IPS-18a (cell line): ENCODE measurements around the gene DUSP22.

Experiments
- H3K27ac ChIP-seq: one replicate; pipeline ENCODE4 v1.5.1; 2013; ENCODE audit warnings: low read length
- H3K27me3 ChIP-seq: one replicate; pipeline ENCODE4 v1.6.1; 2013; ENCODE audit warnings: mild to moderate bottlenecking, low read length; ENCODE audit not compliant: control insufficient read depth, insufficient read depth
- H3K36me3 ChIP-seq: one replicate; pipeline ENCODE4 v1.6.1; 2013; ENCODE audit warnings: low read depth, low read length; ENCODE audit not compliant: control insufficient read depth
- H3K4me1 ChIP-seq: one replicate; pipeline ENCODE4 v1.6.1; 2013; ENCODE audit warnings: low read depth, low read length; ENCODE audit not compliant: control insufficient read depth
- H3K4me3 ChIP-seq: one replicate; pipeline ENCODE4 v1.5.1; 2013; ENCODE audit warnings: low read length
- H3K9ac ChIP-seq: one replicate; pipeline ENCODE4 v1.6.1; 2013; ENCODE audit warnings: mild to moderate bottlenecking, low read length, moderate library complexity
- H3K9me3 ChIP-seq: one replicate; pipeline ENCODE4 v1.6.1; 2013; ENCODE audit warnings: low read depth, low read length; ENCODE audit not compliant: control insufficient read depth

DUSP22 gene

GRCh38 chr6:362231-362923 is 70.1 kb downstream of the DUSP22 start:
- peaks cover 14% of the 10 kb centered on the region for H3K9me3 ChIP-seq
- no peaks in the 10 kb centered on the region for H3K27me3 ChIP-seq

GRCh38 chr6:362924-363249 is 70.6 kb downstream of the DUSP22 start:
- Histone ChIP-seq H3K27ac (no peak overlapping the region), H3K9me3 (peaks cover 16% of the 10 kb centered on the region)

More at GRCh38 chr6:362231-362923, 70.1 kb downstream of the DUSP22 start:
- no peaks in the 10 kb centered on the region for H3K4me1 ChIP-seq
- no peak overlapping the region for H3K27ac ChIP-seq
- no peaks in the 10 kb centered on the region for H3K36me3 ChIP-seq
- no peak overlapping the region for H3K9ac ChIP-seq
- no peak overlapping the region for H3K4me3 ChIP-seq

GRCh38 chr6:363291-363690 is 71.0 kb downstream of the DUSP22 start:
- Histone ChIP-seq H3K4me1 (no peaks in the 10 kb centered on the region), H3K9ac (no peak overlapping the region), H3K36me3 (no peaks in the 10 kb centered on the region), H3K4me3 (no peak overlapping the region), H3K27me3 (no peaks in the 10 kb centered on the region), H3K27ac (no peak overlapping the region), H3K9me3 (peaks cover 16% of the 10 kb centered on the region)

More at GRCh38 chr6:362924-363249, 70.6 kb downstream of the DUSP22 start:
- Histone ChIP-seq H3K4me1 (no peaks in the 10 kb centered on the region), H3K36me3 (no peaks in the 10 kb centered on the region), H3K27me3 (no peaks in the 10 kb centered on the region), H3K9ac (no peak overlapping the region), H3K4me3 (no peak overlapping the region)

DNA sequence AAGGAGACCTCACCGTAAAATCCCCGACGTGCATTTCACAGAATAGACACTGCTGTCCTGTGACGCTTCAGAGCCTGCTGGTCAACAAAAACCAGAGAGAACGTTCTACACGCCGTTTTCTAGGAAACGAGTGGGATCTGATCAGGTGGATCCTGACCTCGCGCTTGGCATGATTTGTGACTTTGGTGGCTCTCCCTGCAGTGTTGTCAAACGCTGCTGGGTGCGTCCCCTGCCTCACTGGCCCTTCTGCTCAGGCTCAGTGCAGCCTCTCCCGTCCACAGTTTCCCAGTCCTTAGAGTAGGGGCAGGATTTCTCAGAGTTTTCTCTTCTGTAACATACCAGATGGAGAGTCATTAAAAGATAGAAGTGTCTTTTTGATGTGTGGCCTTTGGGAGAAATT is 71.6 kb downstream of the DUSP22 start:
- no peak overlapping the region for H3K9ac ChIP-seq
- no peaks in the 10 kb centered on the region for H3K27me3 ChIP-seq
- H3K36me3 ChIP-seq = no peaks in the 10 kb centered on the region
- H3K9me3 ChIP-seq = peaks cover 16% of the 10 kb centered on the region
- no peak overlapping the region for H3K27ac ChIP-seq
- H3K4me3 ChIP-seq = no peak overlapping the region
- no peaks in the 10 kb centered on the region for H3K4me1 ChIP-seq

- H3K4me3 ChIP-seq = no peak overlapping the region
- H3K4me1 ChIP-seq = no peaks in the 10 kb centered on the region
- H3K9me3 ChIP-seq = peaks cover 16% of the 10 kb centered on the region
- no peaks in the 10 kb centered on the region for H3K36me3 ChIP-seq
- H3K27ac ChIP-seq = no peak overlapping the region
- H3K9ac ChIP-seq = no peak overlapping the region
- H3K27me3 ChIP-seq = no peaks in the 10 kb centered on the region
These were observed 72.6 kb downstream of the DUSP22 start for GRCh38 chr6:364609-365540.

DNA sequence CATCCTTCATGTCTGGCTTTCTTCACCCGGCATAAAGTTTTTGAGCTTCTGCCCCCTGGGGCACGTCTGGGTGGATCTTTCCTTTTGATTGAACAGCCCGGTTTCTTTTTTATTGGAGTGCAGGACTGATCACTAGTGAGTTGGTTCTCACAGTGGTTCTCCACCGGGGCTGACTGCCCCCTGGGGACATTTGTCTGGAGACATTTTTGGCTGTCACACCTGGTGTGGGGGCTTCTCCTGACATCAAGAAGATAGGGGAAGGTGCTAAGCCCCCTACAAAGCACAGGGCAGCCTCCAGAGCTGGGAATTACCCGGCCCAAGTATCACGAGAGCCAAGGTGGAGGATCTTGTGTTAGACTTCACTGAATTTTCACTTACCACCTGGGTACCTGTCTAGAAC is 73.5 kb downstream of the DUSP22 start:
- no peak overlapping the region for H3K27ac ChIP-seq
- H3K27me3 ChIP-seq = no peaks in the 10 kb centered on the region
- no peak overlapping the region for H3K4me3 ChIP-seq
- no peak overlapping the region for H3K9ac ChIP-seq
- H3K36me3 ChIP-seq = no peaks in the 10 kb centered on the region
- H3K4me1 ChIP-seq = no peaks in the 10 kb centered on the region
- peaks cover 16% of the 10 kb centered on the region for H3K9me3 ChIP-seq

DNA sequence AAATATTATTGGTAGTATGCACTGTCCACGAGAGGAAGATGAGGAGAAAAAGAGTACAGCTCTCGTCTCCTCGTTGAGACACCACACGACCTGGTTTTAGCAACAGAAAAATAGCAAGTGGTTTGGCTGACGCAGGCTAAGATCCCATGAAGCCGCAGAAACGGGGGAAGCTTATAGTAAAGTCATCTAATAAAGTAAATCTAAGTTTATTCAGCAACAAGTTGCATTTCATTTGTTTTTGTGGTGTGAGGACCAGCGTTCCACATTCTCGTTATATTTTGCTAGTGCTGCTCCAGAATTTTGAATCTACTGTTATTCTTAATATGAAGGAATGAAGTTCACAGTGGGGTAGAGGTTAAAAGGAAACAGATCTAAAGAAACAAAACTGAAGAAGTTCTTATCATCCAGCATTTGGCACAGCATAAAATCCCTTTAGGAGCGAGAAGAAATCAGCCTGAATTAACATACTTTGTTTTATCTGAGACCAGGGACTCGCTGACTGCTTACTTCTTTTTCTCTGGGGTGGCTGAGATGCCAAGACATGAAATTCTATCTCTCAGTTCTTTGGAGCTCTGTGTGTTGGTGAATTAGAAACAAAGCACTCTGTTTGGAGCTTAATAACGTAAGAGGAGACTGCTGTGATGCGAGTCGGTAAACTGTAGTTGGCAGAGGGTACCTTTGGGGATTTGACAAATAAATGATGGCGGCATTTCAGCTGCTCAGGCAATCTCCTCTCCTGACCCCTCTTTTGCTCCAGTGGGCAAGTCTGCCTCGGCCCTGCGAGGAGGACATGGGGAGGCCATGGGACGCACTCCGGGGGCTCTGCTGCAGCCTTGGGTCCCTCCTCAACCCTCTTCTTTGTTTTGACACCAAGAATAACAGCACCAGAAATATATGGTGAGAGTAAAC is 74.4 kb downstream of the DUSP22 start:
- Histone ChIP-seq H3K4me1 (no peaks in the 10 kb centered on the region), H3K27ac (no peak overlapping the region), H3K4me3 (no peak overlapping the region), H3K9me3 (peaks cover 16% of the 10 kb centered on the region), H3K36me3 (no peaks in the 10 kb centered on the region), H3K9ac (no peak overlapping the region), H3K27me3 (no peaks in the 10 kb centered on the region)

- Histone ChIP-seq H3K27me3 (no peaks in the 10 kb centered on the region), H3K4me1 (no peaks in the 10 kb centered on the region), H3K36me3 (no peaks in the 10 kb centered on the region), H3K9me3 (peaks cover 16% of the 10 kb centered on the region), H3K9ac (no peak overlapping the region), H3K4me3 (no peak overlapping the region), H3K27ac (no peak overlapping the region)
These were observed 75.1 kb downstream of the DUSP22 start for GRCh38 chr6:367298-367794.

GRCh38 chr6:367891-368630 is 75.8 kb downstream of the DUSP22 start:
- Histone ChIP-seq H3K4me1 (no peaks in the 10 kb centered on the region), H3K9ac (no peak overlapping the region), H3K36me3 (no peaks in the 10 kb centered on the region), H3K9me3 (peaks cover 12% of the 10 kb centered on the region), H3K27me3 (no peaks in the 10 kb centered on the region), H3K27ac (no peak overlapping the region), H3K4me3 (no peak overlapping the region)

DNA sequence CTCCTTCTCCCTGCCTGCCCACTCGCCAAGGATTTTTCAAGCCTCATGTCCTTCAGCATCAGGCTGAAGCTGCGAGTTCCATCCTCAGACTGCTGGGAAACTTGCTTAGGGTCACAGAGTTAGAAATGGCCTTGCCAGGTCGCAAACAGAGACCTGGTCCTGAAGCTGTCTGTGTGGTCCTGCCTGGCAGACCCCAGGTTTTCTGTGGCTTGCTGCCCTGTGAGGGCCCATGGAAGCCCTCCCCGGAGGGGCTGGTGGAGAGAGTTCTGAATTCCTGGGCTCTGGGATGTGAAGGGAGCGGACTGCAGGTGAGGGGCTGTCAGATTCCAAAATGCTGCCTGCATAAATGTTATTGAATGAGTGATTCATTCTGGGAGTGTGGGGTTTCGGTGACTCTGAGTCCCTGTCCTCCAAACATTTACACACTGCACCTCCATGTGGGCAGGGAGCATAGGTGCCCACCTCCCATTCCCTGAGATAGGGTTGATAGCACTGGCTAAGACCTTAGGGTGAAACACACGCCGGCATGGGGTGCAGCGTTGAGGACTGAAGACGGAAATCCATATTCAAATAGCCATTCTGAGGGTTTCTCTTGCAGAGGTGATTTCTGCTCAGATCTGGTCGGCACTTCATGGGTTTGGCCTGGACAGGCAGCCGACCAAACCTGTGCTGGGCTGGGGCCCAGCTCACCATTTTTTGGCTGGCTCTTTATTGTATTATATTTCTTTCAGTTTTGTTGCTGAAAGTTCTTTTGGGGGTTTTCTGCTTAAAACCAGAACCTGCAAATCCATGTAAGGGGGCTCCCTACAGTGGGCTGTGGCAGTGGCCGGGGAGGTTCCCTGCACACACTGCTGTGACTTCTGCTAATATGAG is 77.5 kb downstream of the DUSP22 start:
- Histone ChIP-seq H3K4me1 (peaks cover 5% of the 10 kb centered on the region), H3K4me3 (no peak overlapping the region), H3K27ac (no peak overlapping the region), H3K9me3 (peaks cover 10% of the 10 kb centered on the region), H3K9ac (no peak overlapping the region), H3K27me3 (no peaks in the 10 kb centered on the region), H3K36me3 (no peaks in the 10 kb centered on the region)
